ENCODE measurements around the gene ANTXR1.

Gene ANTXR1

DNA sequence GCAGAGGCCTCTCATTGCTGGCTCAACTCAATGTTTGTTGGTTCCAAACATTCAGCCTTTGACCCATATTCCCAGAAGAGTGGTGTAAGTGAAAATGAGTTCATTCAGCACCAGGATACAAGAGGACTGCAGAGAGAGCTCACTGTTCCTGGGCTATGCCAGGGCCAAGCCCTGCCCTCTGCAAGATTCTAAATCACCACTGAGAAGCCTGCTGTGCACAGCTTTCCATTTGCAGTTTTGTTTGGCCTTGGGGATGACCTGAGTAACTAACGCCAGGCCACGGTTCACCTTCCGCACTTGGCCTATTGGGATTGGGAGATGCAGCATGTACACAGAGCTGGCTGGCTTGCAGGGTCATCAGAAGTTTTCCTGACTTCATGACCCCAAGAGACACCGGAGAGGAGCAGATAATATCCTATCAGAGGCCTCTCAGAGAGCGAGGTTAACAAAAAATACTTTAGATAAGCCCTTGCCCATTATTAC, 25.9 kb upstream of the ANTXR1 start:
- TF ChIP-seq, protein P1, sequence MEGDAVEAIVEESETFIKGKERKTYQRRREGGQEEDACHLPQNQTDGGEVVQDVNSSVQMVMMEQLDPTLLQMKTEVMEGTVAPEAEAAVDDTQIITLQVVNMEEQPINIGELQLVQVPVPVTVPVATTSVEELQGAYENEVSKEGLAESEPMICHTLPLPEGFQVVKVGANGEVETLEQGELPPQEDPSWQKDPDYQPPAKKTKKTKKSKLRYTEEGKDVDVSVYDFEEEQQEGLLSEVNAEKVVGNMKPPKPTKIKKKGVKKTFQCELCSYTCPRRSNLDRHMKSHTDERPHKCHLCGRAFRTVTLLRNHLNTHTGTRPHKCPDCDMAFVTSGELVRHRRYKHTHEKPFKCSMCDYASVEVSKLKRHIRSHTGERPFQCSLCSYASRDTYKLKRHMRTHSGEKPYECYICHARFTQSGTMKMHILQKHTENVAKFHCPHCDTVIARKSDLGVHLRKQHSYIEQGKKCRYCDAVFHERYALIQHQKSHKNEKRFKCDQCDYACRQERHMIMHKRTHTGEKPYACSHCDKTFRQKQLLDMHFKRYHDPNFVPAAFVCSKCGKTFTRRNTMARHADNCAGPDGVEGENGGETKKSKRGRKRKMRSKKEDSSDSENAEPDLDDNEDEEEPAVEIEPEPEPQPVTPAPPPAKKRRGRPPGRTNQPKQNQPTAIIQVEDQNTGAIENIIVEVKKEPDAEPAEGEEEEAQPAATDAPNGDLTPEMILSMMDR (IDR thresholded peaks at IDR 0.05; ENCODE audit: extremely low read depth, insufficient read depth, missing control alignments), result no peak
- DNase-seq (ENCODE audit: low spot score), result no peak
- in situ Hi-C loops (cut with MboI; ENCODE audit: low pct_unique_long_range_greater_than_20kb, low sequenced_read_pairs, unreplicated experiment), result no loop called here

DNA sequence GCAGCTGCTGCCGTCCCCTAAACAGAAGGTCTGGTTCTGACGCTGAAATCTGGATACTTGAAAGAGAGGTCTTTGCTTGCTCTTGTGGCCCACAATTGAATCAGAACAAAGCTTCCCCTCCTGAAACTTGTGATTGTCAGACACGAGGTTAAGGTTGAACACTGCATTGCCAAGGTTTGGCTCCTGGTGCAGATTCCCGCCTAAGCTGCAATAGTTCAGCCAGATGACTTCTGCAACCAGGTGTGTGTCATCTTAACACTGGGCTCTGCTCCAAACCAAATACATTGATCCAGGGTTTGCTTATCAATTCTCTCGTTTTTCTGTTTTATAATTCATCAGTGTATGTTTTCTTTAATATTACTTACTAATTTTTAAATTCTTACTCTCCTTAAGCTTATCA, 23.9 kb upstream of the ANTXR1 start:
- in situ Hi-C loops (cut with MboI; ENCODE audit: low pct_unique_long_range_greater_than_20kb, low sequenced_read_pairs, unreplicated experiment), result no loop called here
- DNase-seq (ENCODE audit: low spot score), result no peak
- TF ChIP-seq, protein P1 (IDR thresholded peaks at IDR 0.05; ENCODE audit: extremely low read depth, insufficient read depth, missing control alignments), result no peak

DNA sequence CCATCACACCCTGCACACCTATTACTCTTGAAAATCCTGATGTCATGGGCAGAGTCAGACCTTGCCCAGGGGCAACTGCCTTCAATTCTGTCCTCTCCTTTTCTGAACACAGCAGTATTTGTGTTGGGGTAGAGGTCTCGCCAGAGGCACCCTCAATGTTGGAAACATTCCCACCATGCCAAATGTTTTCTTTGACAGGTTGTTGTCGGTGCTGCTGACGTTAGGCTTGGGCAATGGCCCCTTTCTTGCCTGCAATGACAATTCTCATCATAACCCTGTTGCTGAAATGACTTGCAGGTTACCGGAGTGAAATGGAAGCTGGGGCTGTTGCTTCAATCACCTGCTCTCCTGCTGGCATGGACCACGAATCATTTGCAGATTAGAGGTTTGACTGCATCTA, 20.6 kb upstream of the ANTXR1 start:
- in situ Hi-C loops (cut with MboI; ENCODE audit: low pct_unique_long_range_greater_than_20kb, low sequenced_read_pairs, unreplicated experiment), result no loop called here
- TF ChIP-seq, protein P1 (IDR thresholded peaks at IDR 0.05; ENCODE audit: extremely low read depth, insufficient read depth, missing control alignments), result no peak
- DNase-seq (ENCODE audit: low spot score), result no peak

- no peak for DNase-seq (ENCODE audit: low spot score)
- TF ChIP-seq, protein P1 (IDR thresholded peaks at IDR 0.05; ENCODE audit: extremely low read depth, insufficient read depth, missing control alignments), result no peak
- in situ Hi-C loops (cut with MboI; ENCODE audit: low pct_unique_long_range_greater_than_20kb, low sequenced_read_pairs, unreplicated experiment), result no loop called here
Observed at GRCh38 chr2:68992933-68993332, 20.0 kb upstream of the ANTXR1 start.

- DNase-seq (ENCODE audit: low spot score), result no peak
- TF ChIP-seq, protein P1 (IDR thresholded peaks at IDR 0.05; ENCODE audit: extremely low read depth, insufficient read depth, missing control alignments), result no peak
- in situ Hi-C loops (cut with MboI; ENCODE audit: low pct_unique_long_range_greater_than_20kb, low sequenced_read_pairs, unreplicated experiment), result no loop called here
Observed at GRCh38 chr2:68993660-68994059, 19.3 kb upstream of the ANTXR1 start.

- DNase-seq (ENCODE audit: low spot score), result no peak
- TF ChIP-seq, protein P1 (IDR thresholded peaks at IDR 0.05; ENCODE audit: extremely low read depth, insufficient read depth, missing control alignments), result no peak
- in situ Hi-C loops (cut with MboI; ENCODE audit: low pct_unique_long_range_greater_than_20kb, low sequenced_read_pairs, unreplicated experiment), result no loop called here
Observed at GRCh38 chr2:68994864-68995263, 18.1 kb upstream of the ANTXR1 start.

DNA sequence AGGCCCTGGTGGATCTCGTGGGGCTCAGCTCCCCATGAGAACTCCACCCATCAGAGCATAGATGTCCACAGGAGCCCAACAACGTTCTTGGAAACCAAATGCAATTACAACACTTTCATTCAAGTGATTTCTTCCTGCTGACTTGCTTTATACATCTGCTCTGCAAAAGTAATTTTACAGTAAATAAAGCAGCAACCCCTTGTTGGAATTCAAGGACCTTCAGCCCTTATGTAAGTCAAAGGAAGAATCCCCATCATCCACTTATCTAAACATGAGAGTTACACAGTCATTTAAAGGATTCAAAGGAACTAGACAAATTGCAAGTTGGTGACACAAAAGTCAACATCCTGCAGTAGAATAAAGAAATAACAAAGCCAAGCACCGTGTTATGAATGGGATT, 17.1 kb upstream of the ANTXR1 start:
- TF ChIP-seq, protein P1 (IDR thresholded peaks at IDR 0.05; ENCODE audit: extremely low read depth, insufficient read depth, missing control alignments), result no peak
- DNase-seq (ENCODE audit: low spot score), result no peak

More for the DNA sequence above, 17.1 kb upstream of the ANTXR1 start:
- in situ Hi-C loops (cut with MboI; ENCODE audit: low pct_unique_long_range_greater_than_20kb, low sequenced_read_pairs, unreplicated experiment), result no loop called here

Measured in GM13977 (cell line).